GM12873 (cell line): ENCODE data around the gene PROCA1.

Experiments used
- TF ChIP-seq, protein P1 (sequence below): IDR thresholded peaks from 2 replicates; pipeline ENCODE4 v1.5.1; 2012; ENCODE audit warnings: low read depth, mild to moderate bottlenecking, moderate library complexity, low read length, control low read depth; ENCODE audit not compliant: insufficient read depth; ENCODE audit errors: missing control alignments

The PROCA1 gene

DNA sequence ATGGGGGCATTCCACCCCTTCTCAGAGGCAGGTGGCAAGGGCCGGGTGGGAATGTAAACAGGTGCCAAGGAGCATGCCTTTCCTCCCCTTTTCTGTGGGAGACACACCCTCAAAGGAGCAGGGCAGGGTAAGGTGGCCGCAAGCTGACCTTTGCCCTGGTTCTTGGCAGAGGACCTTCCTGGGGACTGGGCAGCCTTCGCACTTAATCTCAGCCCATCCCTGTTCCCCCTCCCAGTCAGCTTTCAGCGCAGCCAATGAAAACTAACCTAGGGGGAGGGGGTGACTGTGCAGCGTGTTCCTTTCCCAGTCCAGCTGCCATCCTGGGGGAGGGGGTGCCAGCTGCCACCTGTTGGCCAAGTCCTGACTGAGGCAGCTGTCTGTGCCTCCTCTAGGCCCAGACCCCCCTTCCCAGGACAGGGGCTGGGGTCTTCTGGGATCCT lies 34.9 kb upstream of the PROCA1 start:
- TF ChIP-seq, protein P1, sequence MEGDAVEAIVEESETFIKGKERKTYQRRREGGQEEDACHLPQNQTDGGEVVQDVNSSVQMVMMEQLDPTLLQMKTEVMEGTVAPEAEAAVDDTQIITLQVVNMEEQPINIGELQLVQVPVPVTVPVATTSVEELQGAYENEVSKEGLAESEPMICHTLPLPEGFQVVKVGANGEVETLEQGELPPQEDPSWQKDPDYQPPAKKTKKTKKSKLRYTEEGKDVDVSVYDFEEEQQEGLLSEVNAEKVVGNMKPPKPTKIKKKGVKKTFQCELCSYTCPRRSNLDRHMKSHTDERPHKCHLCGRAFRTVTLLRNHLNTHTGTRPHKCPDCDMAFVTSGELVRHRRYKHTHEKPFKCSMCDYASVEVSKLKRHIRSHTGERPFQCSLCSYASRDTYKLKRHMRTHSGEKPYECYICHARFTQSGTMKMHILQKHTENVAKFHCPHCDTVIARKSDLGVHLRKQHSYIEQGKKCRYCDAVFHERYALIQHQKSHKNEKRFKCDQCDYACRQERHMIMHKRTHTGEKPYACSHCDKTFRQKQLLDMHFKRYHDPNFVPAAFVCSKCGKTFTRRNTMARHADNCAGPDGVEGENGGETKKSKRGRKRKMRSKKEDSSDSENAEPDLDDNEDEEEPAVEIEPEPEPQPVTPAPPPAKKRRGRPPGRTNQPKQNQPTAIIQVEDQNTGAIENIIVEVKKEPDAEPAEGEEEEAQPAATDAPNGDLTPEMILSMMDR, result no peak

DNA sequence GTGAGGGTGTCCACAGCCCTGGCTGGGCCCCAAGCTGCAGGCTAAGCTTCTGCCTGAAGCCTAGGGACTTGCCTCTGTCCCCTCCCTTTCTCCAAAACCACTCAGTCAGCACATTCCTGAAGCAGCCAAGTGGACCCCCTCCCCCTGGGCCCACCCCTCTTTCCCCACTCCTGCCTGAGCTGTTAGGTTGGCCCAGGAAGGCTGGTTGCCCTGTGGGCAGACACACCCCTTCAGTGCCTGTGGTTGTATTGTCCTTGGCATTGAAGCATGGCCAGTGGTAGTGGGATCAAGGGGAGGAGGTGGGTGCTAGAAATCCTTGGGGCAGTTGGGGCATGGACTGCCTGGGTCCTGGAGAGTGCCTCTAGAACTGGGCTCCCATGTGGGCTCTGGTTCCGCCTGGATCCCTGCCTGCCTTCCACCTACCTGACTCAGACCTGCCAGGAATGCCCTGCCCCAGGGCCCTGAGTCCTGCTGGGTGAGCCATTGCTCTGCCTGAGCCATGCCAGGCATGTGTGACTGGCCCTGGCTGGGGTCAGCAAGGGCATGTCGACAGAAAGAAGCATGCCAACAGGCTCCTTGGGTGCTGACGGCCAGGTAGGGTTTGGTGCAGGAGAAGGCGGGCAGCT lies 34.2 kb upstream of the PROCA1 start:
- TF ChIP-seq, protein P1, result no peak

DNA sequence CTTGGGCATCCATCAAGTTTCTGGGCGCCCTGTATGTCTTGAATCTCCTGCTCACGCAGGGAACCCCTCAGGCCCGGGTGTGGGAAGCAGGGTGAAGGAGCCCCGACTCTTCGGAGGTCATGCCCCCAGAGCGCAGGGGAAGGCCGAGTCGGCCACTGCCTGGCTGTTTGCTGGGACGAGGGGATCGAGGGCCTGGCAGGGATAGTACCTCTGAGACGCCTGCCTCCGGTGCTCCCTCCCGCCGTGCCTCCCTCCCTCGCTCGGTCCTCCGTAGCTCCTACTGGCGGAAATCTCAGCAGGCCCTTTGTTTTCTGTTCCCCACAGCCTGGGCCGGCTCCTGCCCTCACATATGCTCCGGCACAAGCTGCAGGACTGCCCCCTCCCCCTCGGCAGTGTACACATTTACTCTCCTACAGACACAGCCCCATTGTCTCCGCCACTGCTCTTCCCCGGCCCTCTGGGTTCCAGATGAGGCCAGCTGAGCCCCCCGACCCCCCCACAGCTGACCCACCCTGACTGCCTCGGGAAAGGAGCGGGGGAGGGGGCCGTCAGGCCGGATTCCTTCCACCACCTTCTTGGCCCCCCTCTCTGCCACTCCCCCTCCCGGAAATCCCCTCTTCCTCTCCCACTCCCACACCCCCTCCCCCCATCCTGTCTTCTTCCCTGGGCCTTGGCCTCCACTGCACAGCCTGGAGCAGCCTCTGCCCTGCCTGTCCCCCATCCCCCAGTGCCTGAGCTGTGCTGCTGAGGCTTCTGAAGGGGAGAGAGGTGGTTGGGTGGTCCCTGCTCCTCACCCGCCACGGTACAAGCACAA lies 33.5 kb upstream of the PROCA1 start:
- TF ChIP-seq, protein P1, result no peak

DNA sequence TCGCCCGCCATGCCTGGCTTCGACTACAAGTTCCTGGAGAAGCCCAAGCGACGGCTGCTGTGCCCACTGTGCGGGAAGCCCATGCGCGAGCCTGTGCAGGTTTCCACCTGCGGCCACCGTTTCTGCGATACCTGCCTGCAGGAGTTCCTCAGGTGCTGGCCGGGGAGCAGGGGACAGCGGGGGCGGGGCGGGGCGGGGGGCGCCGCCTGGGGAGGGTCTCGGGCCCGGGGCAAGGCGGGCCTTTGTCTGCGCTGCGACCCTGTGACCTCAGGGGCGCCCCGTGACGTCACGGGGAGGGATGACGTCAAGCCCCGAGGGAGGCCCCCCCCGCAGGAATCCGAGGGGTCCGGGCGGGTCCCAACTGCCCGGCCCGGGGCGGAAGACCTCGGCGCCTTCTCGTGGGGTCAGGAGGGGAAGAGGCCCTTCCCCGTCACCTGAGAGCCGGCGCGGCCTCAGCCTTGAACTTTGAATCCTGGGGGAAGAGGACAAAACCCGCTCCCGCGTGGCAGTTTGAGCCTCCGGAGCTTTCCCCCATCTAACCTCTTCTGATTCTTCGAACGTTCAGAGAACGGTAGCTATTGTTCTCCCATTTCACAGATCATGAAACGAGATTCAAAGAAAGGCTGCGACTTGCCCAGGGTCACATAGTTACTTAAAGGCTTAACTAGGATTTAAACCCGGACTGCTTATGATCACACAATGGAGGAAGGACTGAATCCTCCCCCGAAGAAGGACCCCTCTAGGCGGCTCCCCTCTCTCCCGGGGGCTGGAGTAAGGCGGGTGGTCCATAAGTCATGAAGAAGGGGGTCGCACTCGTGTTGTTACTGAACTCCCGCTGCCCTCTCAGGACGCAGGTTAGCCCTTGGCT lies 32.6 kb upstream of the PROCA1 start:
- TF ChIP-seq, protein P1, result no peak

DNA sequence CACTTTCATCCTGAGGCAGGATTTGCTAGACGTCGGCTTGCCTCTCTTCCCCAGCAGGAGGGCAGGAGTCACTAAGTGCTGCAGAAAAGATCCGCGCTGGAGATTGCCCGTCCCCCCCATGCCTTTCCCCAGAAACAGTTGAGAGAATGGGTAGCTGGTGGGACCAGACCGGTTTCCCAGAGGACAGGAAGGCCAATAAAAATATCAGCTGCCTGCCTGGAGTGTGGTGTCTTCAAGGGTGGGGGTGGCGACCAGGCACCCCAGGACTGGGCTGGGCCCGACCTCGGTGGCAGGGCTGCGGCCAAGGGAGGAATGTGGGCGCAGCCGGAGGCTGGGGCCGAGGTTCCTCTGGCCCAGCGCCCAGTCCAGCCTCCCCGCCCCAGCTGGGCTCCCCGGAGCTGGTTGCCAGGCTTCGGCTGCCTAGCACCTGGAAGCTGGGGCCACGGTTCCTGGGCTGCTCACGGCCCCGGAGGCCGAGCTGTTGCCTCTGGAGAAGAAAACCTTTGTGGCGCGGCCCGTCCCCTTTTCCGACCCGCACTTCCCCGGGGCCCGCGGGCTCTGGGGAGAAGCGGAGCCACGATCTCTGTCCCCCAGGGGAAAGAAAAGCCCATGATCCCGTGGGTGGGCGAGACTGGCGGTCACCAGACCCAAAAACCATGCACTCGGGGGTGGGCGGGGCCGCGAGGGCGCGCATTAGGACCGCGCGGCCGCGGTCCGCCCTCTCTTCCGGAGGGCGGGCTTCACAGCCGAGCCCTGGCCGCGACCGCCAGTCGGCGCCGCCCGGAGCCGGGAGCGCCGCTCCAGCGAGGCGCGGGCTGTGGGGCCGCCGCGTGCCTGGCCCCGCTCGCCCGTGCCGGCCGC lies 31.8 kb upstream of the PROCA1 start, which contains the start of gene TRAF4:
TRAF4 (plus strand) TSS at position 769 of the 861 bp plus-strand sequence. CDS start 102 bp downstream, outside the sequence.
- TF ChIP-seq, protein P1, result peak; percentile 10

DNA sequence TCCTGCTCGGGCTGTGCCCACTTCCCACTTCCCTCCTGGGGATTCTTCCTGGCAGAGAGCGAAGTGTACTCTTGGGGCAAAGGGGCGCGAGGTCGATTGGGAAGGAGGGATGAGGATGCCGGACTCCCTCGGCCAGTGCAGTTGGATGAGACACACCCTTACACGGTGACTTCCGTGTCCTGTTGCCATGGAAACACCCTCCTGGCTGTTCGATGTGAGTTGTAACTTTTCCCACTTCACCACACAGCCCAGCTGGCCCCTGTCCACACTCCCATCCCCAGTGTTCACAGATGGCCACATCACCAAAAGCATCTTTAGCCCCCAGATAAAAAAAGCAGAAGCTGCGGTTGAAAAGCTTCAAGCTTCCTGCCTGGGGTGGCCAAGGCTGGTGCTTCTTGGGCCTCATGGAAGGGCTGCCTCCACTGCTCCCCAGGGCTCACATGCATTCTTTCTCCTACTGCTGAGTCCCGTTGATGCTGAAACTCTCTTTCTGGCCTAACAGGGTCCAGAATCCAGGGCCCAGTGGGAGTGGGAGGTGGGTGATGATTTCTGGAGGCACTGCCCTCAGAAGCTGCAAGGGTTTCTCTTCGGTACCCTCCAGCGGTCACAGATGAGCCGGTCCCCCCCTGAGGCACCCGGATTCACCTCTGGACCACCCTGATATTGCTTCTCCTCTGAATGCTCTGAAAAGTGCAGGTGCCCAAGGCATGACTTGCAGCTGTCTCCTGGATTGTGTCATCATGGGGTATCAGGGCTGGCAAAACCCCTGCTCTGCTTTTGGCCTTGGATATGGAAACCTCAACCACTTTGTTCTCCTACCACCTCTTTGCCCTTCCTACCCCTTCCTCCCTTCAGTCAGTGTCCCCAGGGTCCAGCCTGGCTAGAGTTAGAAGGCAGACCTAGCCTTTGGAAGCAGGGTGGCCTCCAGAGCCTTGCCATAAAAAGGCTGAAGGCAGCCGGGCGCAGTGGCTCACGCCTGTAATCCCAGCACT lies 30.0 kb upstream of the PROCA1 start:
- TF ChIP-seq, protein P1, result no peak
